HEK293 (cell line): Measurements from ENCODE around the gene COL5A1.

Experiments
- CTCF ChIA-PET: fragments of 350-600 bp; formaldehyde crosslinking; extraction: SDS; loops from one replicate; lab custom pipeline; 2021; ENCODE audit warnings: antibody characterized with exemption; lab: Yijun Ruan, JAX
- POLR2A ChIA-PET: fragments of 300-600 bp; formaldehyde crosslinking; extraction: SDS; loops from one replicate; lab custom pipeline; 2020; ENCODE audit warnings: antibody characterized with exemption, inconsistent platforms; lab: Yijun Ruan, JAX
- H3K27ac ChIP-seq: fragments of 200-500 bp; sonication (Bioruptor generic); 2 replicates; pipeline ENCODE4 v1.5.1; 2014; ENCODE audit warnings: low read depth, low read length, control low read depth, inconsistent platforms; ENCODE audit errors: extremely low read depth
- H3K36me3 ChIP-seq, 2 experiments: fragments of 200-500 bp in 1 of 2; sonication (Bioruptor generic) in 1 of 2; 1 replicate in 1 of 2; 2 replicates in 1 of 2; pipeline ENCODE4 v1.5.1; 2014 to 2017; ENCODE audit warnings: inconsistent platforms in 2 of 2, low read length in 2 of 2; ENCODE audit not compliant: control insufficient read depth in 2 of 2, insufficient read depth in 1 of 2
- H3K4me1 ChIP-seq: fragments of 200-500 bp; sonication (Bioruptor generic); 2 replicates; pipeline ENCODE4 v1.5.1; 2014; ENCODE audit warnings: mild to moderate bottlenecking, low read length, inconsistent platforms; ENCODE audit not compliant: control insufficient read depth, insufficient read depth
- H3K4me3 ChIP-seq: 2 replicates; pipeline ENCODE4 v1.5.1; 2011; ENCODE audit warnings: low read depth, mild to moderate bottlenecking, control low read depth, low read length, moderate library complexity
- H3K9me3 ChIP-seq: fragments of 200-500 bp; sonication (Bioruptor generic); 2 replicates; pipeline ENCODE4 v1.5.1; 2014; ENCODE audit warnings: low read depth, low read length, inconsistent platforms; ENCODE audit not compliant: control insufficient read depth, insufficient read depth
- FEZF1 ChIP-seq: fragments of 450-650 bp; formaldehyde crosslinking; IDR thresholded peaks from 2 replicates; pipeline ENCODE4 v1.5.1; 2016; ENCODE audit warnings: missing biosample characterization, missing genetic modification characterization
- MYNN ChIP-seq: fragments of 450-650 bp; formaldehyde crosslinking; IDR thresholded peaks from 2 replicates; pipeline ENCODE4 v1.5.1; 2016; ENCODE audit warnings: missing biosample characterization, missing genetic modification characterization, borderline replicate concordance
- ZBTB10 ChIP-seq: fragments of 450-650 bp; formaldehyde crosslinking; IDR thresholded peaks from 2 replicates; pipeline ENCODE4 v1.5.1; 2016; ENCODE audit warnings: missing biosample characterization, missing genetic modification characterization
- ZBTB11 ChIP-seq: fragments of 450-650 bp; formaldehyde crosslinking; conservative IDR thresholded peaks from 2 replicates; pipeline ENCODE4 v1.5.1; 2016; ENCODE audit warnings: low read depth, missing biosample characterization, missing genetic modification characterization
- ZNF146 ChIP-seq: fragments of 450-650 bp; formaldehyde crosslinking; IDR thresholded peaks from 2 replicates; pipeline ENCODE4 v1.5.1; 2016; ENCODE audit warnings: missing biosample characterization, missing genetic modification characterization
- ZNF175 ChIP-seq: fragments of 450-650 bp; formaldehyde crosslinking; IDR thresholded peaks from 2 replicates; pipeline ENCODE4 v1.5.1; 2016; ENCODE audit warnings: missing biosample characterization, missing genetic modification characterization
- ZNF214 ChIP-seq: fragments of 450-650 bp; formaldehyde crosslinking; IDR thresholded peaks from 2 replicates; pipeline ENCODE4 v1.5.1; 2017; ENCODE audit warnings: missing biosample characterization, mild to moderate bottlenecking, missing genetic modification characterization, borderline replicate concordance
- ZNF239 ChIP-seq: fragments of 450-650 bp; formaldehyde crosslinking; IDR thresholded peaks from 2 replicates; pipeline ENCODE4 v1.5.1; 2016; ENCODE audit warnings: missing biosample characterization, missing genetic modification characterization
- ZNF248 ChIP-seq: fragments of 450-650 bp; formaldehyde crosslinking; IDR thresholded peaks from 2 replicates; pipeline ENCODE4 v1.5.1; 2017; ENCODE audit warnings: missing biosample characterization, missing genetic modification characterization
- ZNF292 ChIP-seq: fragments of 450-650 bp; formaldehyde crosslinking; IDR thresholded peaks from 2 replicates; pipeline ENCODE4 v1.5.1; 2016; ENCODE audit warnings: low read depth, missing biosample characterization, missing genetic modification characterization, borderline replicate concordance
- ZNF341 ChIP-seq: fragments of 450-650 bp; formaldehyde crosslinking; IDR thresholded peaks from 2 replicates; pipeline ENCODE4; 2016; ENCODE audit warnings: low read depth, missing biosample characterization, missing genetic modification characterization
- ZNF513 ChIP-seq: fragments of 450-650 bp; IDR thresholded peaks from 2 replicates; pipeline ENCODE4 v1.5.1; 2018; ENCODE audit warnings: missing biosample characterization, missing genetic modification characterization
- ZNF529 ChIP-seq: fragments of 450-650 bp; formaldehyde crosslinking; IDR thresholded peaks from 2 replicates; pipeline ENCODE4 v1.5.1; 2017; ENCODE audit warnings: missing genetic modification characterization, missing biosample characterization; ENCODE audit not compliant: insufficient replicate concordance
- ZNF670 ChIP-seq: fragments of 450-650 bp; formaldehyde crosslinking; IDR thresholded peaks from 2 replicates; pipeline ENCODE4 v1.5.1; 2016; ENCODE audit warnings: missing biosample characterization, missing genetic modification characterization, low read depth
- ZNF830 ChIP-seq: fragments of 450-650 bp; IDR thresholded peaks from 2 replicates; pipeline ENCODE4 v1.5.0; 2018; ENCODE audit warnings: missing biosample characterization, missing genetic modification characterization, low read depth, mild to moderate bottlenecking, moderate library complexity
- ZSCAN23 ChIP-seq: fragments of 450-650 bp; formaldehyde crosslinking; IDR thresholded peaks from 2 replicates; pipeline ENCODE4 v1.5.1; 2016; ENCODE audit warnings: missing biosample characterization, missing genetic modification characterization
- TF ChIP-seq, protein P1 (sequence below): fragments of 450-650 bp; formaldehyde crosslinking; IDR thresholded peaks from 2 replicates; pipeline ENCODE4 v1.5.1; 2017; ENCODE audit warnings: missing biosample characterization, missing genetic modification characterization

The COL5A1 gene

DNA sequence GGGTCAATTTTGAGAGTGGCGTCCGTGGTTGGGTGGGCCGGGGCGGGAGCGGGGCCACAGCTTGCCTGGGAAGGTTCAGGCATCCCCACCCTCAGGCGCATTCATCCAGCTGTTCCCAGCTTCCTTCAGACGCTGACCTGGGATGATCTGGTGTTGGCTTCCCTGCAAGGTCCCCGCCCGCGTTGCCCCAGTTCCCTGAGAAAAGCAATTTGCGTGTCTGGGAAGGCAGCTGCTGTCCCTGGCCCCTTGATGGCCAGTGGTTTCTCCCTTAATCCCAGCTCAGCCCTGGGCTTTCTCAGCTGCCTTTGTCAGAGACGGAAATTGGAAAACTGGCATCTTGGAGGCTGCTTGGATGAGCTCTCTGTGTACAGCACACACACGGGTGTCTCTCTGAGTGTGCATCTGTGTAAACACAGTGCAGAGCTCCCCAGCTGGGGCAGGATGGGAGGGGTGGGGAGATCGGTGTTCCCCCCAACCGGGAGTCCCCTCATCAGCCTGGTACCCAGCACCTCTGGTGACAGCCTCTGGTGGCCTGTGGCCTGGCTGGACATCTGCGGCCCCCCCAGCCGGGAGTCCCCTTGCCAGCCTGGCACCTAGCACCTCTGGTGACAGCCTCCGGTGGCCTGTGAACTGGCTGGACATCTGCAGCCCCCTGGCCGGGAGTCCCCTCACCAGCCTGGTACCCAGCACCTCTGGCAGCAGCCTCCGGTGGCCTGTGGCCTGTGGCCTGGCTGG lies 94.0 kb downstream of the COL5A1 start:
- POLR2A ChIA-PET = interaction anchor here (3.3 kb wide), 1 partner anchor 28 kb away, joined by 17 read pairs; no protein-coding TSS in a partner anchor
- Histone ChIP-seq H3K36me3 (no peaks in the 10 kb centered on the region), H3K4me1 (0 out of 2 replicates have a peak, but pooled peaks cover 2% of the 10 kb centered on the region), H3K4me3 (no peak overlapping the region), H3K9me3 (no peaks in the 10 kb centered on the region), H3K27ac (no peak overlapping the region)
- CTCF ChIA-PET = interaction anchor here (0.6 to 10.2 kb wide), 10 partner anchors 17 to 288 kb away, joined by 3 to 64 read pairs (median 5); no protein-coding TSS in a partner anchor
- TF ChIP-seq ZNF175 (tag by site-specific recombination) (no peak), ZNF292 (tag by site-specific recombination) (no peak), ZNF670 (no peak), ZSCAN23 (tag by site-specific recombination) (no peak), ZNF830 (no peak), ZBTB11 (no peak), ZNF248 (tag by site-specific recombination) (no peak), ZNF146 (tag by site-specific recombination) (no peak), ZNF214 (tag by site-specific recombination) (no peak), ZNF239 (no peak), ZBTB10 (tag by site-specific recombination) (no peak), ZNF529 (tag by site-specific recombination) (no peak), ZNF513 (tag by site-specific recombination) (no peak), MYNN (tag by site-specific recombination) (no peak), ZNF341 (no peak), FEZF1 (tag by site-specific recombination) (no peak)
- TF ChIP-seq, protein P1, sequence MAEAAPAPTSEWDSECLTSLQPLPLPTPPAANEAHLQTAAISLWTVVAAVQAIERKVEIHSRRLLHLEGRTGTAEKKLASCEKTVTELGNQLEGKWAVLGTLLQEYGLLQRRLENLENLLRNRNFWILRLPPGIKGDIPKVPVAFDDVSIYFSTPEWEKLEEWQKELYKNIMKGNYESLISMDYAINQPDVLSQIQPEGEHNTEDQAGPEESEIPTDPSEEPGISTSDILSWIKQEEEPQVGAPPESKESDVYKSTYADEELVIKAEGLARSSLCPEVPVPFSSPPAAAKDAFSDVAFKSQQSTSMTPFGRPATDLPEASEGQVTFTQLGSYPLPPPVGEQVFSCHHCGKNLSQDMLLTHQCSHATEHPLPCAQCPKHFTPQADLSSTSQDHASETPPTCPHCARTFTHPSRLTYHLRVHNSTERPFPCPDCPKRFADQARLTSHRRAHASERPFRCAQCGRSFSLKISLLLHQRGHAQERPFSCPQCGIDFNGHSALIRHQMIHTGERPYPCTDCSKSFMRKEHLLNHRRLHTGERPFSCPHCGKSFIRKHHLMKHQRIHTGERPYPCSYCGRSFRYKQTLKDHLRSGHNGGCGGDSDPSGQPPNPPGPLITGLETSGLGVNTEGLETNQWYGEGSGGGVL (tag by site-specific recombination) = no peak
